HG02759 (cell line): Measurements from ENCODE around the gene CYP21A2.
"Not testable (repeated sequence)": the region's sequence is repeated elsewhere in the genome, so short reads cannot be mapped to it uniquely, and the experiment has no call there.

Experiments used
- ATAC-seq: cut with Tn5 transposase; IDR thresholded peaks from one replicate; pipeline ENCODE4 v1.9.1; 2021; ENCODE audit warnings: mild to moderate bottlenecking, moderate library complexity; ENCODE audit not compliant: unreplicated experiment

Gene CYP21A2

DNA sequence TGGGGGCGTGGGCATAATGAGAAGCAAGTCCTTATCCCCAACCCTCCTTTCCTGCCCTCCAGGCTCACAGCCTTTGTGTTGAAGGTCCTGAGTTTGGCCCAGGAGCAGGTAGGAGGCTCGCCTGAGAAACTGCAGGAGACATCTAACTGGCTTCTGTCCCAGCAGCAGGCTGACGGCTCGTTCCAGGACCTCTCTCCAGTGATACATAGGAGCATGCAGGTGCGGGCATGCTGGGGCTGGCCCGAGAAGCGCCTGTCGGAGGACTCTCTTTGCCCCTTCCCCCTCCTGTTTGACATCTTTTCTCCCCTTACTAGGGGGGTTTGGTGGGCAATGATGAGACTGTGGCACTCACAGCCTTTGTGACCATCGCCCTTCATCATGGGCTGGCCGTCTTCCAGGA is 9.6 kb upstream of the CYP21A2 start:
- not testable (repeated sequence) for ATAC-seq

DNA sequence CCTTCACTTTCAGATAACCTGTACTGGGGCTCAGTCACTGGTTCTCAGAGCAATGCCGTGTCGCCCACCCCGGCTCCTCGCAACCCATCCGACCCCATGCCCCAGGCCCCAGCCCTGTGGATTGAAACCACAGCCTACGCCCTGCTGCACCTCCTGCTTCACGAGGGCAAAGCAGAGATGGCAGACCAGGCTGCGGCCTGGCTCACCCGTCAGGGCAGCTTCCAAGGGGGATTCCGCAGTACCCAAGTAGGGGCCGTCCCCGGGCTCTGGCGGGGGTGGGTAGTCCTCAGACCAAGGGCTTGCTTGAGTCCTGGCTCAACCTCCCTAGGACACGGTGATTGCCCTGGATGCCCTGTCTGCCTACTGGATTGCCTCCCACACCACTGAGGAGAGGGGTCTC is 8.7 kb upstream of the CYP21A2 start:
- not testable (repeated sequence) for ATAC-seq

DNA sequence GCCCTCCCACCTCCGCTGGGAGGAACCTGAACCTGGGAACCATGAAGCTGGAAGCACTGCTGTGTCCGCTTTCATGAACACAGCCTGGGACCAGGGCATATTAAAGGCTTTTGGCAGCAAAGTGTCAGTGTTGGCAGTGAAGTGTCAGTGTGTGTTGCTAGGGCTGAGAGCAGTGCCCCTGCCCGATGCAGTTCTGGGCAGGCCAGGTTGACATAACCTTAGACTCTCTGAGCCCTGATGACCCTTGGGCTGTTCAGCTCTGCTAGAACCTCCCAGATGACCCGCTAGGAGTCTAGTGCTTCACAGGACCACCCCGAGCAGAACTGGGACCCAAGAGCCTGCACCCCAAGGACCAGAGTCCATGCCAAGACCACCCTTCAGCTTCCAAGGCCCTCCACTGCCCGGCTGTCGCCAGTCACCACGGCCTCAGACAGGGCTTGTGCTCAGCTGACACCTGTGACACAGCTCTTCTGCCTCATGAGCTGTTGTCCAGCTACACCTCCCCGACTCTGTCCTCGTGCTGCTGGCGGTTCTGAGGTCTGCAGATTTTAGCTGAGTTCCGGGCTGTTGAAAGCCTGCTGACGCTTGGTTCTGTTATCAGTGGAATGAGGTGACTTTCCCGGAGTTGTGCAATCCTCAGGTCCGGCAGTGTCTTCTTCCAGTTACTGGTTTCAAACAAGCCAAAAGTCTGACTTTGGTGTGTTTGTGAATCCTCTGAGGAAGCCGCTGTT is 2.8 kb upstream of the CYP21A2 start:
- not testable (repeated sequence) for ATAC-seq

DNA sequence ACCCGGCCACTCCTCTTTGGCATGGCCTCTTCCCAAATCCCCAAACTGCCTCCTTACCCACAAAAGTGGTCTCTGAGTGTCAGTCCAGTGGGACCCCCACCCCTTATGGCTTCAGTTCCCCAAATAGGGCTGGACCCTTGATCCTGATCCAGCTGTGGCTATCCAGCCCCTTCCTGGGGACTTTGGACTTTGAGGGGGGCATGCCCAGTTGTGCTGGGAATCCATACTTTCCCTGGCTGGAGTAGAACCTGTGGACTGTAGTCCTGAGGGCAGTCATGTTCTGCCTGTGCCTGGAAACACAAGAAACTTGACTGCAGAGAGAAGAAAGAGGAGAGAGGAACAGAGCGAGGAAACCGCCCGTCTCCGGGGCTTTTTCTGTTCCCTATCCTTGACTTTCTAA is 1.1 kb upstream of the CYP21A2 start:
- not testable (repeated sequence) for ATAC-seq

- not testable (repeated sequence) for ATAC-seq
Observed at GRCh38 chr6:32038878-32039277, 663 bp downstream of the CYP21A2 start.

DNA sequence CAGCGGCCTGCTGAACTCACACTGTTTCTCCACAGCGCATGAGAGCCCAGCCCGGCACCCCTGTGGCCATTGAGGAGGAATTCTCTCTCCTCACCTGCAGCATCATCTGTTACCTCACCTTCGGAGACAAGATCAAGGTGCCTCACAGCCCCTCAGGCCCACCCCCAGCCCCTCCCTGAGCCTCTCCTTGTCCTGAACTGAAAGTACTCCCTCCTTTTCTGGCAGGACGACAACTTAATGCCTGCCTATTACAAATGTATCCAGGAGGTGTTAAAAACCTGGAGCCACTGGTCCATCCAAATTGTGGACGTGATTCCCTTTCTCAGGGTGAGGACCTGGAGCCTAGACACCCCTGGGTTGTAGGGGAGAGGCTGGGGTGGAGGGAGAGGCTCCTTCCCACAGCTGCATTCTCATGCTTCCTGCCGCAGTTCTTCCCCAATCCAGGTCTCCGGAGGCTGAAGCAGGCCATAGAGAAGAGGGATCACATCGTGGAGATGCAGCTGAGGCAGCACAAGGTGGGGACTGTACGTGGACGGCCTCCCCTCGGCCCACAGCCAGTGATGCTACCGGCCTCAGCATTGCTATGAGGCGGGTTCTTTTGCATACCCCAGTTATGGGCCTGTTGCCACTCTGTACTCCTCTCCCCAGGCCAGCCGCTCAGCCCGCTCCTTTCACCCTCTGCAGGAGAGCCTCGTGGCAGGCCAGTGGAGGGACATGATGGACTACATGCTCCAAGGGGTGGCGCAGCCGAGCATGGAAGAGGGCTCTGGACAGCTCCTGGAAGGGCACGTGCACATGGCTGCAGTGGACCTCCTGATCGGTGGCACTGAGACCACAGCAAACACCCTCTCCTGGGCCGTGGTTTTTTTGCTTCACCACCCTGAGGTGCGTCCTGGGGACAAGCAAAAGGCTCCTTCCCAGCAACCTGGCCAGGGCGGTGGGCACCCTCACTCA is 1.4 kb downstream of the CYP21A2 start:
- ATAC-seq: not testable (repeated sequence)

DNA sequence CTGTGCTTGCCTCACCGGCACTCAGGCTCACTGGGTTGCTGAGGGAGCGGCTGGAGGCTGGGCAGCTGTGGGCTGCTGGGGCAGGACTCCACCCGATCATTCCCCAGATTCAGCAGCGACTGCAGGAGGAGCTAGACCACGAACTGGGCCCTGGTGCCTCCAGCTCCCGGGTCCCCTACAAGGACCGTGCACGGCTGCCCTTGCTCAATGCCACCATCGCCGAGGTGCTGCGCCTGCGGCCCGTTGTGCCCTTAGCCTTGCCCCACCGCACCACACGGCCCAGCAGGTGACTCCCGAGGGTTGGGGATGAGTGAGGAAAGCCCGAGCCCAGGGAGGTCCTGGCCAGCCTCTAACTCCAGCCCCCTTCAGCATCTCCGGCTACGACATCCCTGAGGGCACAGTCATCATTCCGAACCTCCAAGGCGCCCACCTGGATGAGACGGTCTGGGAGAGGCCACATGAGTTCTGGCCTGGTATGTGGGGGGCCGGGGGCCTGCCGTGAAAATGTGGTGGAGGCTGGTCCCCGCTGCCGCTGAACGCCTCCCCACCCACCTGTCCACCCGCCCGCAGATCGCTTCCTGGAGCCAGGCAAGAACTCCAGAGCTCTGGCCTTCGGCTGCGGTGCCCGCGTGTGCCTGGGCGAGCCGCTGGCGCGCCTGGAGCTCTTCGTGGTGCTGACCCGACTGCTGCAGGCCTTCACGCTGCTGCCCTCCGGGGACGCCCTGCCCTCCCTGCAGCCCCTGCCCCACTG is 2.3 kb downstream of the CYP21A2 start:
- ATAC-seq: not testable (repeated sequence)

- ATAC-seq: not testable (repeated sequence)
Observed at GRCh38 chr6:32041050-32041321, 2.8 kb downstream of the CYP21A2 start.

GRCh38 chr6:32041385-32041784 is 3.2 kb downstream of the CYP21A2 start:
- not testable (repeated sequence) for ATAC-seq

DNA sequence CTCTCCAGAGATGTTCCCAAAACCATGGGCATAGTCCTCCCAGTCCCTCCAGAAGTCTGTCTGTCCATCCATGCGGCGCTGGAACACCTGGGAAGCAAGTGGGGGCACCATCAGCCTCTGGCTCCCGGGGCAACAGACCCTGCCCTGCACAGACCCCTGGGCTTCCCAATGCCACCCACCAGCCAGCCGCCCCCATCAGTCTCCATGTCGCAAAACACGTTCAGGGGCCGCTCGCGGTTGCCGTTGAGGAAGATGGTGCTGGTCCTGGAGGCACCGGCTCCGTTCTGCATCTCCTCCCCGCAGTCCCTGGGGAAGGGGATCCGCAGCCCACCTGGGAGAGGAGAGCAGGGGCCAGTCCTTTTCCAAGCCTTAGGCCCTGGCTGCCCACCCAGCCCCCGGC is 4.1 kb downstream of the CYP21A2 start:
- ATAC-seq: not testable (repeated sequence)

DNA sequence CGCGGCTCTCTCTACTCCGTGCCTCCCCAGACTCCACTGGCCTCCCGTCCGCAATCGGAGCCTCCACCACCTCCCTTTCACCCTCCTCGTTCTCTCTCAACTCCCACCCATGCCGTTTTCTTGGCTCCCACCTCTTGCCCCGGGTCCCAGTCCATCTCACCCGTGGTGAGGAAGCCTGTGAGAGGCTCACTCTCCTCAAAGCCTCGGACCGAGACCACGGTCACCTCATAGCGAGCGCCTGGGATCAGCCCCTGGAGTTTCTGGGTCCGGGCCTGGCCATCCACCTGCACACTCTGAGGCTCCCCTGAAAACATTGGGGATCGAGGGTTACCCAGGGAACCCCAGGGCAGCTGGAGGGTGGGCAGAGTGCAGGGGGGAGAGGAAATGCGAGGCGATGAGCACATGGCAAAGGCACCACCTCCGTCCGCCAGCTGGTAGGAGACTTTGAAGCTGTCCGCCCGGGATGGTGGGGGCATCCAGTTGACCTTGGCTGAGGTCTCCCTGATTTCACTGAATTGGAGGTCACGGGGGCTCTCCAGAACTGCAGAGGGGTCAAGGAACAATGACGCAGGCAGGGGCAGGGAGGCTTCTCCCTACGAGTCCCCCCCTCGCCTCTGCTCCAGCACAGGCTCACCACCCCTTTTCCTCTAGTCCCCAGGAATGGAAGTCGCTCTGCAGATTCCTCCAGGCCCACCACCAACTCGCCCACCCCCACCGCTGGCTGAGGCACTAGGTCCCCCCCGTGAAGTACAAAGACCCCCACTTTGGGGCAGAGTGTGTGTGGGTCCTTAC is 5.6 kb downstream of the CYP21A2 start:
- not testable (repeated sequence) for ATAC-seq

- not testable (repeated sequence) for ATAC-seq
Observed at GRCh38 chr6:32044916-32045315, 6.7 kb downstream of the CYP21A2 start.

DNA sequence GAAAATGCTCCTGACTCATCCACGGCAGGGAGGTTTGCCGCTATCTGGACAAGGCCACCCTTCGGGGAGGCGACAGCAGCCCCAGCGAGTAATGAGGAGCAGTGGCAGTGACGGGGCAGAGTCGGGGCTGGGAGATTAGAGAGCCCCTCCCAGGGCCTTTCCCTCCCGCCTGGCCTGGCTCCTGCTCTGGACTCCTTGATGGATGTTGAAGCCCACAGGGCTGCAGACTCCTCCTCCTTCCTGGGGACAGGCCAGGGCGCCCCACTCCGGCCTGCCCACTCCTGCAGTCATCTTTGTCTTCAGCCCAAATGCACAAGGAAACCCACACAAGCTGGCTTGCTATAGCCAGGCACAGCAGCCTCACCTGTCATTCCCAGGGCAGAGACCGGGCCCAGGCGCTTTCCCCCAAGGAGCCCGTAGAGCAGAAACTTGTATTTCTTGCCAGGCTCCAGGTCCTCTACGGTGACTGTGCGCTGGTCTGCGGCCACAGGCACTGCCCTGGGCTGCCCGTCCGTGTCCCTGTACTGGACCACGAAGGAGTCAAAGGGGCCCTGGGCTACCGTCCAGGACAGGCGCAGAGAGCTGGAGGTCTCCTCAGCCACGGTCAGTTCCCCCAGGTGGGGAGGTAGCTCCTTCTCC is 7.7 kb downstream of the CYP21A2 start:
- no peak for ATAC-seq

DNA sequence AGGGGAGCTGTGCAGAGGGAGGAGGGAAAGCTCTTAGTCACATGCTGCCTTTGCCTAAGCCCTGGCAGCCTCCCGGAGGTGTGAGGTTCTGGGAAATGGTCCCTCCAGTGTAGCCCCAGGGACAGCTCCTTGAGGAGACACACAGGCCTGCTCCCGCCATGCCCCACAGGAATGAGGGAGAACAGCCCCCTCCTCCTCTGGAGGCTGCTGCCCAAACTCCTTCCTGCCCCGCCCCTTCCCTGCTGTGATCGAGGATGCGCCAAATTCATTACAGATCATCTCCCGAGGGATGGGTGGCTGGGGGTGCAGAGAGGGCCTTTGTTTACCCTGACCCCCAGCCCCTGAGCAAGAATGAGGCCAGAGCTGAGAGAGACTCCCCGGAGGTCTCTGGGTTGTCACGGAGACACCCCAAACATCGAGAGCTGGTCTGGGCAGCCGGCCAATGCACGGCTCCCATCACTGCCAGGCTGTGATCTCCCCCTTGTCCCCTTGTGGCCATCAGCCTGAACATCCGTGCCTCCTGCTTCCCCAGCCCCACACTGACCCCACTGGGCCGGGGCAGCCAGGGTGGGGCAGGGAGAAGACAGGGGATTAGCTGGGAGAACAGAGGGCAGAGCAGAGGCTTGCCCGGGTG is 8.4 kb downstream of the CYP21A2 start:
- no peak for ATAC-seq

DNA sequence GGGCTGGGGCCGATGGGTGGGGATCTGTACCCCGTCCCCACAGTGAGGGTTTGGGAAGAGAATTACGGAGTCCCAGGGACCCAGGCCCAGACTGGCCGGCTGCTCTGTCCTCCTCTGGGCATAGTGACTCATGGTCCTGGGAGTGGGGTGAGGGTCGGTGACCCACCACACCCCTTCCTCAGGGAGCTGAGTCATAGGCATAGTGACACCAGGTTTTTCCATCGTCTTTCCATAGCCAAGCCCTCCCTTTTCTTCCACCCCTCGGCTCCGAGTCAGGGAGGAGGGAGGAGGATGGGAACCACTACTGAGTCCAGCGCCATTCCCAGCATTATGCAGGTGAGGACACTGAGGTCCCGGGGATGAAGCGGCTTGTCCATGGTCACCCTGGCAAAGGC is 8.9 kb downstream of the CYP21A2 start:
- ATAC-seq: no peak

DNA sequence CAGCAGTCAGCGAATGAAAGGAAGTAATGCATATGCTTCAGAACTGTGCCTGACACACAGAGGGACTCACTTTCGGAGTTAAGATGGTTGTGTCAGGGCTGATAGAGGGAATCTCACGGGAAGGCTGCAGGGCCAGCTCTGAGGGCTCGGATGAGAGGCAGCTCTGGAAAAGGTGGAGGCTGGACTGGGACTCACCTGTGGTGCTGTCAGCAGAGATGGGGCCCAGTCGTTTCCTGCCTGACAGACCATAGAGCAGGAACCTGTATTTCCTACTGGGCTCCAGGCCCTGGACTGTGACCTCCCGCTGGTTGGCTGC is 9.3 kb downstream of the CYP21A2 start:
- ATAC-seq: no peak

DNA sequence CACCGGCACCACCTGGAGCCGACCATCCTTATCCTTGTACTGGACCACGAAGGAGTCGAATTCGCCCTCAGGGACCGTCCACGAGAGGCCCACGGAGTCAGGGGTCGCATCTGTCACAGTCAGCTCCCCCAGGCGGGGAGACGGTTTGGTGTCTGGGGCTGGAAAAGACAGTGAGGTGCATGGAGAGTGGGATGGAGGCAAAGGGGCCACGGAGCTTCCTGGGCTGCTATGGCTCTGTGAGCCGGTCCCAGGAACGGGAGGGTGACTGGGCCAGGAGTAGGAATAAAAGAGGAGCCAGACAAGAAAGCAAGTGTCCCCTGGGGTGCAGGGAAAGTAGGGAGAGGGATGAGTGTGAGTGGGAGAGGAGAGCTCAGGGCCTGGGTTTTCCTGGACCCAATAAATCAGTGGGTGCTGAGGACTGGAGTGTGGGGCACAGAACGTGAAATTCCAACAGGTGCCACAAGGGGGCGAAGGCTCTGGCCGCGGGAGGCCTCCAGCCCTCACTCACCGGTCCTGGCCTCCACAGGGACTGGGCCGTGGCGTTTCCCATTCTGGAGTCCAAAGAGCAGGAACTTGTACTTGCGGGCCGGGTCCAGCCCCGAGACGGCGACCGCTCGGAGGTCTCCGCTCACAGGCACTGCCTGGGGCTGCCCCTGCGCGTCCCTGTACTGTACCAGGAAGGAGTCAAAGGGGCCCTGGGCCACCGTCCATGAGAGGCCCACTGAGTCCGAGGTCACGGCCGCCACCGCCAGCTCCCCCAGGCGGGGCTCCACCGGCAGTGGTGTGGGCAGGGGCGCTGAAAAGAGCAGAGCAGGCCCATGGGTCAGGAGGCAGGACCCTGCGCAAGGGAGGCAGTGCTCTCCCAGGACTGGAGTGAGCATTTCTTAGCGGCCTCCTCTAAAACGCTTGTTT is 9.9 kb downstream of the CYP21A2 start:
- ATAC-seq: no peak

DNA sequence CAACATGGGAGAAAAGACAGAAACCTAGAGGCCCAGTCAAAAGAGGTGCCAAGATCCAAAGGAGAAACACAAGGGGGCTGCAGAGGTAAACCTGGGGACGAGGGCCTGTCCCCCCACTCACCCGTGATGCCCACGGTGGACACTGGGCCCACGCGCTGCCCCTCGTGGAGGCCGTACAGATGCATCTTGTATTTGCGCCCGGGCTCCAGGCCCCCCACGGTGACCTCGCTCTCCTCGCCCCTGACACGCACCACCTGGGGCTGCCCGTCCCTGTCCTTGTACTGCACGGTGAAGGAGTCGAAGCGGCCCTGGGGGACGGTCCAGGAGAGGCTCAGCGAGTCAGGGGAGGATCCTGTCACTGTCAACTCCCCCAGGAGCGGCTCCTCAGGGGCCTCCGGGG is 10.9 kb downstream of the CYP21A2 start:
- ATAC-seq: not testable (repeated sequence)

DNA sequence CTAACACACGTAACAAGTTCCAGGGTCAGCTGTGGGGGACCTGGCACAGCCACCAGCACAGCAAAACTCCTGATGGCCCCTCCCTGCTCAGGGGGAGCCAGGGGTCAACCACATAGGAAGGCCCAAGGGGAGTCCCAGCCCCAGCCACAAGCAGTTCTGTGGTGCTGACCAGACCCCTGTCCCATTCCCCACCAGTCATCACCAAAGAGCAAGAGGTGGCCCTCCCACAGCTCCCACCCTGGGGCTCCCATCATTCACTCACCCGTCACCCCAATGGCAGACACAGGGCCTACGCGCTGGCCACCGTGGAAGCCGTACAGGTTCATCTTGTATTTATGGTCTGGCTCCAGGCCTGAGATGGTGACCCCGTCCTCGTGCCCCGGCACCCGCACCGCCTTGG is 11.5 kb downstream of the CYP21A2 start:
- ATAC-seq: not testable (repeated sequence)
